ENCODE results near the gene RABEP1. TPM values are rescaled to one million over a fixed set of nuclear protein-coding genes. Genes with fewer than 3 reads are reported as not detected.

RABEP1 gene
- total RNA-seq, 1 experiment from 2014 or later = 43.1 TPM

DNA sequence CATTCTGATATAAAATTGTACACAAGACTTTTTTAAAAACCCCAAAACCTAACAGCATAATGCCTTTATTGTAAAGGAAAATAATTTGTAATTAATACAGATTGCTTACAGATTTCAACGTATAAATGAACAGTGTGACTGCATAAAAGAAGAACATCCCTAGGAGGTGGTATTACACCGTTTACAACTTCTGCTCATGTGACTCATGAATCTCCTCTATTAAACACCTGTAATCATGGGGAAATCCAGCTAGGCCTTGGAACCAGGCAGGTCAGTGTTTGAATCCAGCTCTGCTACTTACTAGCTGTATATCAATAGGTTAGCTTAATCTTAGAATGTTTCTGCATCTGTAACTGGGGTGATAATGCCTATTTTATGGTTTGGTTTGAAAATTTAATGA is 15.2 kb downstream of the RABEP1 start:
- H3K9me3 ChIP-seq (replicated peaks) = no peaks in the 10 kb centered on the region
- no peaks in the 10 kb centered on the region; the same call in 1 of the 2 replicates for H3K36me3 ChIP-seq
- no peaks in the 10 kb centered on the region for H3K4me1 ChIP-seq (replicated peaks)
- no peak overlapping the region for H3K27ac ChIP-seq
- no peaks in the 10 kb centered on the region for H3K27me3 ChIP-seq (replicated peaks)
- no peak overlapping the region for H3K4me3 ChIP-seq
- no peak for DNase-seq (ENCODE audit: low read depth in 1 of 2, low spot score in 2 of 2)

DNA sequence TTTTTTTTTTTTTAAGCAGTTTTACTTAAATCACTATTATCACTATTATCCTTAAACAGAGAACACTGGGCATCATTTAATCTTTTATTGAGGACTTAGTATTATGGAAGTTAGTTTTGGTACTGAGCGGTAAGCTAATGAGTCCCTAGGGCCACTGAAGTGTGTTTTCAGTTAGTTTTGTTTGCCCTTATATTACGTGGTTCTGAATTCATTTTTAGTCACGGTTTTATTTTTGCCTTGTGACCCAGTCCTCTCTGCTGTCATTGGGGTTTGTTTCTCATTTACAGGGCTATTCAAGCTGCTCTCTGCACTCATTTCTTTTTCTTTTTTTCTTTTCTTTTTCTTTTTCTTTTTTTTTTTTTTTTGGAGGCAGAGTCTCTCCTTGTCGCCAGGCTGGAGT is 17.3 kb downstream of the RABEP1 start:
- DNase-seq (ENCODE audit: low read depth in 1 of 2, low spot score in 2 of 2) = no peak
- Histone ChIP-seq H3K9me3 (replicated peaks) (no peaks in the 10 kb centered on the region), H3K4me3 (no peak overlapping the region), H3K27me3 (replicated peaks) (no peaks in the 10 kb centered on the region), H3K36me3 (no peaks in the 10 kb centered on the region; the same call in 1 of the 2 replicates), H3K27ac (no peak overlapping the region), H3K4me1 (replicated peaks) (no peaks in the 10 kb centered on the region)

DNA sequence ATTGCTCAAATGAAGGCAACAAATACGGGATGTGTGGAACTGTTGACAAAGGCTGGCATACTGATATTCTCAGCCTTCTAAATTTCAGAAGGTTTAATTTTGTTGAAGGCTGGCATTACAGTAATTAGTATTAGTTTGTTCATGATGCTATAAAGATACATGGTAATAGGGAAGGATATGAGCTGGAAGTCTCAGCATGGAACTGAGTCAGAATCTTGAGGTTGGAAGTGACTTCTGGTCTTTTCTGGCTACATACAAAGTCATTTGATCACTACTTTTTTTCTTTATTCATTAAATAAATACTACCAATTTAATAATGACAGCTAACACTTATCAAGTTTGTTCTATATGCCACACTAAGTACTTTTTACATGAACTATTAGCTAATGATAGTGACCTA is 22.6 kb downstream of the RABEP1 start:
- Histone ChIP-seq H3K9me3 (replicated peaks) (no peaks in the 10 kb centered on the region), H3K36me3 (peaks cover 5% of the 10 kb centered on the region; the same call in 1 of the 2 replicates), H3K27me3 (replicated peaks) (no peaks in the 10 kb centered on the region), H3K4me1 (replicated peaks) (peaks cover 6% of the 10 kb centered on the region), H3K4me3 (no peak overlapping the region), H3K27ac (no peak overlapping the region)
- DNase-seq (ENCODE audit: low read depth in 1 of 2, low spot score in 2 of 2) = no peak

DNA sequence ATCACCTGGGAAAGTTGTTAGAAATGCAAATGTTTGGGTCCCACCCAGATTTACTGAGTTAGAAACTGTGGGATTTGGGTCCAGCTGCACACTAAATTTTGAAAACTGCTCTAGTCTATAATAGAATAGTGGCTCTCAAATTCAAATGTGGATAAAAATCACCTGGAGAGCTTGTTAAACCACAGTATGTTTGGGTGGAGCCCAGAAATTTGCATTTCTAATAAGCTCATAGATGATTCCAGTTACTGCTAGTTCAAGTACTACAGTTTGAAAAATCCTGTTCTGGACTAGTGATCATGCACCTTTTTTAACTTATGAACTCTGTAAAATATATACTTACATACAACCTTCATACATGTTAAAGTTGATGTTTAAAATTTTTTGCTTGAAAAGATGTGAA is 27.8 kb downstream of the RABEP1 start:
- no peak overlapping the region for H3K4me3 ChIP-seq
- H3K9me3 ChIP-seq (replicated peaks) = no peaks in the 10 kb centered on the region

DNA sequence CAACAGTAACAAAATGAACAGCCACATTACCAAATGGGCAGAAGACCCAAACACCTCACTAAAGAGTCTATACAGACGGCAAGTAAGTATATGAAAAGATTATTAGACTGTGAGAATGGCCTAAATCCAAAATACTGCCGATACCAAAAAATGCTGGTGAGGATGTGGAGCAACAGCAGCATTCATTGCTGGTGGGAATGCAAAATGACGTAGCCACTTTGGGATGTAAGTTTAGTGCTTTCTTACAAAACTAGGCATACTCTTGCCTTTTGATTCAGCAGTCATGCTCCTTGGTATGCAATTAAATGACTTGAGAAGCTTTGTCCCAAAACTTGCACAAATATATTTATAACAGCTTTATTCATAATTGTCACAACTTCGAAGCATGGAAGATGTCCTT is 43.8 kb downstream of the RABEP1 start:
- Histone ChIP-seq H3K27ac (no peak overlapping the region), H3K9me3 (replicated peaks) (peaks cover 10% of the 10 kb centered on the region), H3K4me1 (replicated peaks) (no peaks in the 10 kb centered on the region), H3K27me3 (replicated peaks) (no peaks in the 10 kb centered on the region), H3K4me3 (no peak overlapping the region), H3K36me3 (peaks cover 7% of the 10 kb centered on the region)
- no peak for DNase-seq (ENCODE audit: low read depth in 1 of 2, low spot score in 2 of 2)

More for the DNA sequence above, 27.8 kb downstream of the RABEP1 start:
- Histone ChIP-seq H3K27ac (no peak overlapping the region), H3K4me1 (replicated peaks) (peaks cover 6% of the 10 kb centered on the region), H3K36me3 (peaks cover 19% of the 10 kb centered on the region), H3K27me3 (replicated peaks) (no peaks in the 10 kb centered on the region)
- no peak for DNase-seq (ENCODE audit: low read depth in 1 of 2, low spot score in 2 of 2)

DNA sequence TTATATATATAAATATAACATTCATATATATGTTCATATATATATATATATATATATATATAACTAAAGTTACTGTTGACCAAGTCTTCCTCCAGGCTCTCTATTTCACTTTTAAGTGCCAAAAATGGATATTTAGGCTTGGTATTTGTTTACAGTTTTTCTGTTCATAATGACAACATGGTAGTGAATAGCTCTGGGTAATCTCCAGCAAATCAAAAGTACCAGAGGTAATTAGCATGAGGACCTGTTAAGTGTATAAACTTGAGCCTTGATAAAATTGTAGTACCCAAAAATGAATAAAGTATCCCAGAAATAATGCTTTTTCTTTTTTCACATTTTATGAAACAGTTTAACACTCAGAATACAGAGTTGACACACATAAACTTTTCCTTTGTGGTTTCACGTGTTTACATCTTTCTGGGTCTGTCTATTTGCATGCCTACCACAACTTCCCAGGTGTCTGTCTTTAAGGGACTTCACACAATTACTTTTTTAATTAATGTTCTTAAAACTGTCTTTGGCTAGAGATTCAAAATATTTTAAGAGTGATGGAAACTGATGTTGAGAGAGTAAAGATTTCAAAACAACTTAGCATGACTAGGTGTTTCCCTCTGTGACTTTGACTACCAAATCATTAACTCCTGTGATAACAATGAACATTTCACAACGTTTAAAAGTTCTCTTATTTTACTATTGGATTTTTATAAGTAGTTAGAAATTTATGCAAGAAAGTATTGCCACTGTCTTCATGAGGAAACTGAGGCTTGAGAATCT is 47.9 kb downstream of the RABEP1 start:
- H3K27me3 ChIP-seq (replicated peaks) = no peaks in the 10 kb centered on the region
- no peaks in the 10 kb centered on the region; the same call in 1 of the 2 replicates for H3K9me3 ChIP-seq (replicated peaks)
- no peaks in the 10 kb centered on the region for H3K4me1 ChIP-seq (replicated peaks)
- no peak overlapping the region for H3K4me3 ChIP-seq
- H3K36me3 ChIP-seq = peaks cover 21% of the 10 kb centered on the region
- no peak overlapping the region for H3K27ac ChIP-seq
- DNase-seq (ENCODE audit: low read depth in 1 of 2, low spot score in 2 of 2) = no peak

DNA sequence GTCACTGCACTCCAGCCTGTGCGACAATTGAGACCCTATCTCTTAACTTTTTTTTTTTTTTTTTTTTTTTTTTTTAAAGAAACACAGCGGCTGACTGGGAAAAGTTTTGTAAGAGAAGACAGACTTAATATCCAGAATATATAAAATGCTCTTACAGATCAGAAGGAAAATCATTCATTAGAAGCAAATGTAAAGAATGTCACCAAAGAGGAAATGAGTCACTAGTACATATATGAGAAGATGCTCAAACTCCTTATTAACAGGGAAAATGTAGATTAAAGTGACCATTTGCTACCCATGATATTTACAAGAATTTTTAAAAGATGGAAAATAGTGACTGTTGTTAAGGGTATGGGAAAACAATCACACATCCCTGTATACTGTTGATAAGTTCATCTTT is 48.9 kb downstream of the RABEP1 start:
- no peak overlapping the region for H3K4me3 ChIP-seq
- H3K9me3 ChIP-seq (replicated peaks) = no peaks in the 10 kb centered on the region; the same call in 1 of the 2 replicates
- no peaks in the 10 kb centered on the region for H3K4me1 ChIP-seq (replicated peaks)
- DNase-seq (ENCODE audit: low read depth in 1 of 2, low spot score in 2 of 2) = no peak
- no peaks in the 10 kb centered on the region for H3K27me3 ChIP-seq (replicated peaks)
- peaks cover 28% of the 10 kb centered on the region for H3K36me3 ChIP-seq
- no peak overlapping the region for H3K27ac ChIP-seq

DNA sequence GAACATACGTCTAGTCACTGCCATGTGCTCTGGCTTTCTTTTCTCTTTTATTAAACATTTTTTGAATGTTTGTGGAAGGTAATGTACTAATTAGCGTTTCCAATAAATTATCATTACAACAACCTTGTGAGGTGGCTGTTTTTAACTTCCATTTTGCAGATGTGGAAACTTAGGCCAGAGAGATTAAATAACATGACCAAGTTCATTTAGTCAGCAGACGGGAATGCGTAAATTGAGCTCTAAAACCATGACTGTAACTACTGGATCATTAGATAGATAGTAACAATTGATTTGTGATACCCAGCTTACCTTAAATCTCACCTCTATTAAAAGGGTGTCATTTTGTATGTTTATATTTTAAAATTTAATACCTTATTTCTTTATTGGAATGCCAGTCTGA is 49.4 kb downstream of the RABEP1 start:
- peaks cover 28% of the 10 kb centered on the region for H3K36me3 ChIP-seq
- DNase-seq (ENCODE audit: low read depth in 1 of 2, low spot score in 2 of 2) = no peak
- H3K9me3 ChIP-seq (replicated peaks) = no peaks in the 10 kb centered on the region
- no peaks in the 10 kb centered on the region for H3K27me3 ChIP-seq (replicated peaks)
- no peak overlapping the region for H3K27ac ChIP-seq
- H3K4me1 ChIP-seq (replicated peaks) = no peaks in the 10 kb centered on the region
- H3K4me3 ChIP-seq = no peak overlapping the region

DNA sequence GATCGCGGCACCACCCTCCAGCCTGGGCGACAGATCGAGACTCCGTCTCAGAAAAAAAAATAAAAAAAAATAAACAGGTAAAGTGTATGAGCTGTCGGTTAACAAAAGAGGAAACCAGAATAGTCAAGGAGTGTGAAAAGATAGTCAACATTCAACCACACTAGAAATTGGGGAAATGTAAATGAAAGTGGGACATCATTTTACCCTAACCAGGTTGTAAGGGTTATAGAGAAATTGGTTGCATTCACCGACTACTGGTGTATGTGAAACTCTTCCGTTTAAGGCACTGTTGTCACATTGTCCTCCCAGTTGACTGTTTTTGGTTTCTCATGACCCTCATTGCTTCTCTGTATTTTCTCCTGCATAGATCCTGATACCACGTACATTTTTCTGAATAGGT is 62.8 kb downstream of the RABEP1 start:
- no peak for DNase-seq (ENCODE audit: low read depth in 1 of 2, low spot score in 2 of 2)
- no peak overlapping the region for H3K4me3 ChIP-seq
- peaks cover 21% of the 10 kb centered on the region; the same call in 1 of the 2 replicates for H3K36me3 ChIP-seq
- no peak overlapping the region for H3K27ac ChIP-seq
- H3K27me3 ChIP-seq (replicated peaks) = no peaks in the 10 kb centered on the region
- no peaks in the 10 kb centered on the region for H3K4me1 ChIP-seq (replicated peaks)
- no peaks in the 10 kb centered on the region for H3K9me3 ChIP-seq (replicated peaks)

DNA sequence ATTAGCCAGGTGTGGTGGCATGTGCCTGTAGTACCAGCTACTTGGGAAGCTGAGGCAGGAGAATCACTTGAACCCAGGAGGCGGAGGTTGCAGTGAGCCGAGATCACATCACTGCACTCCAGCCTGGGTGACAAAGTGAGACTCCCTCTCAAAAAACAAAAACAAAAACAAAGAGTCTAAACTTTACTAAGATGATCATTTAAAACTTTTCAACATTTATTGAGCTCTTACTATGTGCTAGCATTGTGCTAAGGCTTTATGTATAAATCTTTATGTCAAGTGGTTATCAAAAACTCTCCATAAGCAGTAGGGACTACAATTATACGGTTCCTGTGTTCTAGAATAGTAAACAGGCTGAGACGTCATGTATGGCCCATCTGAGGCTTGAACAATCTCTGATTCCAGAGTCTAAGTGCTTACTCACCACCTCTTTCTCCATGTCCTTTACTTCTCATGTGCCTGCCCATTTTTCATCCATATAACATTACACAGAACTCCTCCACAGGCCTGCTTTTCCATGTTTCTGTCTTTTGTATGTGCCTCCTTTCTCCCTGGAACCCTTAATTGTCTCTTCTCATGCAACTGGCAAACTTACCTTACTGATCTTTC is 70.7 kb downstream of the RABEP1 start:
- no peaks in the 10 kb centered on the region for H3K4me1 ChIP-seq (replicated peaks)
- H3K36me3 ChIP-seq = peaks cover 47% of the 10 kb centered on the region
- no peak for DNase-seq (ENCODE audit: low read depth in 1 of 2, low spot score in 2 of 2)
- no peak overlapping the region for H3K27ac ChIP-seq
- H3K4me3 ChIP-seq = no peak overlapping the region
- H3K27me3 ChIP-seq (replicated peaks) = no peaks in the 10 kb centered on the region
- H3K9me3 ChIP-seq (replicated peaks) = no peaks in the 10 kb centered on the region

DNA sequence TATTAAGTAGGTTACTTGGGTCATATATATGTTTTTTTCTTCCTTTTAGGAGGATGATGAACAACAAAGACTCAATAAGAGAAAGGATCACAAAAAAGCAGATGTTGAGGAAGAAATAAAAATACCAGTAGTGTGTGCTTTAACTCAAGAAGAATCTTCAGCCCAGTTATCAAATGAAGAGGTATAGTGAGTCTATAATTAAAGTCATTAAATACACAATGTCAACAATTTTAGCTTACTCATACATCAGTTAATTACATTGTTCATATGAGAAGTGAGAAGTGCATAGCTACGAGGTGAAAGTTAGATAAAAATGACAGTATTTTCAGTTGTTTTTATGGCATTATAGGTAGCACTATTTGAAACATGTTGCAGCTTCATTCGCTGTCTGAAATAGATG is 72.2 kb downstream of the RABEP1 start:
- Histone ChIP-seq H3K9me3 (replicated peaks) (no peaks in the 10 kb centered on the region), H3K27ac (no peak overlapping the region)
- no peak for DNase-seq (ENCODE audit: low read depth in 1 of 2, low spot score in 2 of 2)

DNA sequence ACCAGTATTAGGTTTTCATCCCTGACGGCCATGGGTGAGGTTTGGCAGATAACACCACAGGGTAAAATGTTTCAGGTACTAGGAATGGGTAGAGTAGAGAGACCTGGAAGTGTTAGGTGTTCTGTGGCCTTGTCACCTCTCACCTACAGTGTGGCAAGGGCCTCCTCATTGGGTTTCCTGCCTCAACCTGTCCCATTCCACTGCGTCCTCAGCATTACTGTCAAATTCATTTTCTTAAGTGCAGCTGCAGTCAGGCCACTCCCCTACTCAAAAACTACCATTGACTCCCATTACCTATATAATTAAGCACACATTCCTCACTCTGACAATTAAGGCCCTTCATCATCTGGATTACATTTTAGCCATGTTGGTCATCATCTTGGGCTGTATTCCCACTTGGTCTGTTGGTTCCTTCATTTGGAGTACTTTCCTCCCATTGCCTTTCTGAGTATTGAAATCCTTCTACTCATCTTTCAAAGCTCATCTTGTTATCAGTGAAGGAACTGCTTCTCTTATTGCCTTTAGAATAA is 72.9 kb downstream of the RABEP1 start:
- Histone ChIP-seq H3K4me3 (no peak overlapping the region), H3K27me3 (replicated peaks) (no peaks in the 10 kb centered on the region), H3K9me3 (replicated peaks) (no peaks in the 10 kb centered on the region), H3K4me1 (replicated peaks) (no peaks in the 10 kb centered on the region), H3K27ac (no peak overlapping the region), H3K36me3 (peaks cover 41% of the 10 kb centered on the region)
- no peak for DNase-seq (ENCODE audit: low read depth in 1 of 2, low spot score in 2 of 2)

More for the DNA sequence above, 72.2 kb downstream of the RABEP1 start:
- no peaks in the 10 kb centered on the region for H3K27me3 ChIP-seq (replicated peaks)
- no peak overlapping the region for H3K4me3 ChIP-seq
- H3K4me1 ChIP-seq (replicated peaks) = no peaks in the 10 kb centered on the region
- H3K36me3 ChIP-seq = peaks cover 38% of the 10 kb centered on the region

DNA sequence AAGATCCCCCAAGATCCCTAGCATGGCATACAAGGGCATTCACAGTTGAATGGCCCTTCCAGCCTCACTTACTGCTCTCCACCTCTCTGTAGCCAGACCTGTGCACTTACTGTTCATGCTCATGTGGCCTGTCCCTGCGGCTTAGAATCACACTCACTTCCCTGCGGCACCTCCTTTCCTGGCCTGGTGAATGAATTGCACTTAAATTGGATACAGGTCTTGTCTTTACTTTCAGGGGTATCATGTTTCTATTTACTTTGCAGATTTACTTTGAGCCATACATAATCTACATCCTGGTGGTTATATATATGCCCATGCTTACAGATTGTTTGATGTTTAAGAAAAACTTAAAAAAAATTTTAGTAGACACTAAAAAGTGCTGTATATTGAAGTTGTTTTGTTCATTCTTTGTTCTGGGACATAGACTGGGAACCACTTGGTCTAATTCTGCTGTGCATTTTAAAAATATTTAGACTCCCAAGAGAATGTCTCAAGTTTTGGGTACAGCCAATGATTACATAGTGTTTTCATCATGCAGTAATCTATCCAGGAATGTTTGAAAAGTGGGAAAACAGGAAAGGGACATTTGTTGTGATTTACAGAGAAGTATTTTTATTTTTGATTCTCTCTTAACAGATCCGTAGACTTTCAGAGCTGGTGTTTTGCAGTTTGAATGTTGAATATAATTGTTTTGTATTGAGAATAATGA is 73.5 kb downstream of the RABEP1 start:
- no peak overlapping the region for H3K27ac ChIP-seq
- no peak overlapping the region for H3K4me3 ChIP-seq
- no peaks in the 10 kb centered on the region for H3K9me3 ChIP-seq (replicated peaks)
- peaks cover 39% of the 10 kb centered on the region for H3K36me3 ChIP-seq
- no peaks in the 10 kb centered on the region for H3K27me3 ChIP-seq (replicated peaks)
- no peak for DNase-seq (ENCODE audit: low read depth in 1 of 2, low spot score in 2 of 2)
- H3K4me1 ChIP-seq (replicated peaks) = no peaks in the 10 kb centered on the region

DNA sequence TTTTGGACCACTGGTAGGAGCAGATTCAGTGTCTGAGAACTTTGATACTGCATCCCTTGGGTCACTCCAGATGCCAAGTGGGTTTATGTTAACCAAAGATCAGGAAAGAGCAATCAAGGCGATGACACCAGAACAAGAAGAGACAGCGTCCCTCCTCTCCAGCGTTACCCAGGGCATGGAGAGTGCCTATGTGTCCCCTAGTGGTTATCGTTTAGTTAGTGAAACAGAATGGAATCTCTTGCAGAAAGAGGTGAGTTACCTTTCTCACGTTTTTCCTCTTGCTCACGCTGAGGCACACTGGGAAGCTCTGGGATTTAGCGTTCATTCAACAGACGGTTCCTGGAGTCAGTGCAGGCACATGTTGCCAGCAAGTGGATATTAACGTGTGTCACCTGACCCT is 79.3 kb downstream of the RABEP1 start:
- H3K4me1 ChIP-seq (replicated peaks) = no peaks in the 10 kb centered on the region
- no peak overlapping the region for H3K4me3 ChIP-seq
- no peaks in the 10 kb centered on the region for H3K9me3 ChIP-seq (replicated peaks)
- H3K27me3 ChIP-seq (replicated peaks) = no peaks in the 10 kb centered on the region
- H3K36me3 ChIP-seq = peaks cover 34% of the 10 kb centered on the region
- no peak for DNase-seq (ENCODE audit: low read depth in 1 of 2, low spot score in 2 of 2)
- H3K27ac ChIP-seq = no peak overlapping the region

Data from SJSA1 (cell line).